ENCODE measurements around the gene SDF2.

DNA sequence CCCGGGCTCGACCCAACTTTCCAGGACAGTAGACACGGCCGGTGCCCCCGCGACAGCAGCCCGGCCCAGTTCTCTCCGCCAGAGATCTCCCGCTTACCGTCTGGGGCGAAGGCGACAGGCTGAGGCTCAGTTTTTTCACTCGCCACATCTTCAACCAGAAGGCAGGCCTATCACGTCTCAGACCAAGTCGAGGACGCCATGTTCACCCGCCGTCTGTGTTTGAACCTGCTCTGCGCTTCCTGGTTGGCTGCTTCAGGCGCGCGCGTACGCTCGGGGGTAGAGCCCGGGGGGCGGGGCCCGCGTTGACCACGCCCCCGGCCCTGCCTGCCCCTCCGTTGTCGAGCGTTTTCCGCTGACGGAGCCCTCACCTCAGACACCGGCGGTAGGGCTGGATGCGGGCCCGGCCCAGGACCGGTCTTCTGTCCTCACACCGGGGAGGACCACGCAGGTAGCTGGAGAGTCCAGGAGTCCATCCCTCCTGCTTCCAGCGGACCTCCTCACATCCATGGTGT, 62.9 kb downstream of the SDF2 start, which contains the start of gene SPAG5:
- TF ChIP-seq, protein P1, sequence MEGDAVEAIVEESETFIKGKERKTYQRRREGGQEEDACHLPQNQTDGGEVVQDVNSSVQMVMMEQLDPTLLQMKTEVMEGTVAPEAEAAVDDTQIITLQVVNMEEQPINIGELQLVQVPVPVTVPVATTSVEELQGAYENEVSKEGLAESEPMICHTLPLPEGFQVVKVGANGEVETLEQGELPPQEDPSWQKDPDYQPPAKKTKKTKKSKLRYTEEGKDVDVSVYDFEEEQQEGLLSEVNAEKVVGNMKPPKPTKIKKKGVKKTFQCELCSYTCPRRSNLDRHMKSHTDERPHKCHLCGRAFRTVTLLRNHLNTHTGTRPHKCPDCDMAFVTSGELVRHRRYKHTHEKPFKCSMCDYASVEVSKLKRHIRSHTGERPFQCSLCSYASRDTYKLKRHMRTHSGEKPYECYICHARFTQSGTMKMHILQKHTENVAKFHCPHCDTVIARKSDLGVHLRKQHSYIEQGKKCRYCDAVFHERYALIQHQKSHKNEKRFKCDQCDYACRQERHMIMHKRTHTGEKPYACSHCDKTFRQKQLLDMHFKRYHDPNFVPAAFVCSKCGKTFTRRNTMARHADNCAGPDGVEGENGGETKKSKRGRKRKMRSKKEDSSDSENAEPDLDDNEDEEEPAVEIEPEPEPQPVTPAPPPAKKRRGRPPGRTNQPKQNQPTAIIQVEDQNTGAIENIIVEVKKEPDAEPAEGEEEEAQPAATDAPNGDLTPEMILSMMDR (IDR thresholded peaks at IDR 0.05; ENCODE audit: low read length): no peak
- TF ChIP-seq EZH2 (optimal IDR thresholded peaks at IDR 0.05; ENCODE audit: low read depth, low read length) (no peak), EZH2phosphoT487 (IDR thresholded peaks at IDR 0.05; ENCODE audit: low read length) (no peak)
